HG02884 (cell line): Measurements from ENCODE around the gene RPE.

Source experiments
- ATAC-seq: cut with Tn5 transposase; IDR thresholded peaks from one replicate; pipeline ENCODE4 v1.9.1; 2021; ENCODE audit warnings: mild to moderate bottlenecking, moderate library complexity; ENCODE audit not compliant: unreplicated experiment

RPE gene

GRCh38 chr2:210000464-210001324 lies 1.7 kb upstream of the RPE start:
- ATAC-seq: no peak

DNA sequence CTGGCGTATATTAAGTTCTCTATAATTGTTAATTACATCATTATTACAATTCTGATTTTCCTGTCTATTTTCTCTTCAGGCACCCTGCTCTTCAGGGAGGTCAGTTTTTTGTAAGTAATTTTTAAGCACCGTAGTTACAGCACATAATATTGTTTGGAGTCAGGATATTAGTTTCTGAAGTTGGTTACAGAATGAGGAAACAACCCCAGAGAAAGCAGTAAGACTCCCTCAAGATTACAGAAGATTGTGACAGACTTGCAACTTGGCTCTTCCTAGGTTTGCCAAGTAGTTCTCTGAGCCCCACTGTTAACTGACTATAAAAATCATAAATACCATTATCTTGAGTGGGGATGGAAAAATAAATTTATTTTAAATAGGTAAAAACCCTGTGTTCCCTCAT lies 921 bp downstream of the RPE start:
- no peak for ATAC-seq

DNA sequence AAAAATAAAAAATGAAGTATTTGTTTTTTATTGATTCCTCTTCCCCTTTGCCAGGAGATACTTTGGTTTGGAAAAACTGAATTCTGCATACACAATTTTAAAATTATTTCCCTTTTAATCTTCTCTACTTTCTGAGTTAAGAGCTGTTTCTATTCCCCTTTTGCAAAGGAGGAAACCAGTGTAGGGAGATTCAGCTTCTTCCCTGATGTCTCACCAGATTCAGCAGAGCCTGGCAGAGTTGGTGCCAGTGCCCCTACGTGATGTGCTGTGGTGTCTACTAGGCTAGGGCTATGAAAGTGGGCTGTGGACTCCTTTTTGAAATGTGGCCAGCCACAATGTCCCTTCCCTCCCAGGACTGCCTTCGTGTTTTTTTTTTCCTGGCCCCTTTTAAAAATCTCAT lies 2.4 kb downstream of the RPE start:
- ATAC-seq: no peak

GRCh38 chr2:210007895-210008294 lies 5.5 kb downstream of the RPE start:
- no peak for ATAC-seq

DNA sequence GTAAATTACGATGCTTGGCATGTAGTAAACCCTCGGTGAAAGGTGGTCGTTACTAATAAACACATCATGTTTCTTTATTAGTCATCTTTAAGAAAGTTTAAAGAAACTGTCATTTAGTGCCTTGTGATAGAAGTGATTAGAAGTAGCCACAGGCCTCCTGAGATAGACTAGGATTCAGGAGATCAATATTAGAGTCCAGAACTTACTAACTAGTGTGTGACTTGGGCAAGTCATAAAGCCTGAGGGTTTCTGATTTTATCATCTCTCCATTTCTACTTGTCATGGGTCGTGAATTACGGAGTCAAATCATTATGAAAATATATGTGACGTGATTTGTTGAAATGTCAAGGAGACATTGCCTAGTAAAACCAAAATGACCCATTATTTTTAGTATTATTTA lies 6.7 kb downstream of the RPE start:
- no peak for ATAC-seq

DNA sequence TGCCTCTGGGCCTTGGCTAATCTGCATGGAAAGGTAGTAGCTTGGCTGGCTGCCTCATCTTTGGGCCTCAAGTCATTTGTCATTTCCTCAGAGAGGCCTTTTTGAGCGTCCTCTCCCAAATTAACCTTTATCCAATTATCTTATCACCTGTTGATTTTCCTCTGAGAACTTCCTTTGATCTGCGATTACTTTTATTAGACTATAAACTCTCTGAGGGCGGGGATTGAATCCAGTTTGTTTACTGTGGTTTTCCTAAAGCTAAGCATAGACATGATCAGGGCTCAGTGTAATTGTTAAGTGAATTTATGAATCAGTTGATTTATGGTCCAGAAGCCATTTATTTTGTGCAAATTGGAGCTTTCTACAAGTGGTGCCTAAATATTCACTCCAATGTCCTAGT lies 7.5 kb downstream of the RPE start:
- ATAC-seq: no peak

DNA sequence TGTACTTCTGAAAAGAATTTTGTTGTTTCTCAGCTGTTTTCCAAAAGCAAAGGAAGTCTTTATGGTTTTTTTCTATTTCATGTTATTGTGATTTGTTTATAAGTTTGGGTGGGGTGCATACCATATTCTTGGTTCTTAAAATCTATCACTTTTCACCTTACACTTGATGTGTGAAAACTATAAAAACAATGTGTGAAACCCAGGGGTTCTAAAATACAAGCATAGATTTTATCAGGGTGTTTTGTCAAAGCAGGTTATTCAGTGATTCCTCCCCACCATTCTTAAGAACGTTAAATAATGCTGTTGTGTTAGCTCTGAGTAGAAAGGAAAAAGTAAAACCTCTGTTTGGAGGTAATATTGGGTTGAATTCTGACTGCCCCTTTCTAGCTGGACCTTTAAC lies 17.7 kb downstream of the RPE start:
- no peak for ATAC-seq

DNA sequence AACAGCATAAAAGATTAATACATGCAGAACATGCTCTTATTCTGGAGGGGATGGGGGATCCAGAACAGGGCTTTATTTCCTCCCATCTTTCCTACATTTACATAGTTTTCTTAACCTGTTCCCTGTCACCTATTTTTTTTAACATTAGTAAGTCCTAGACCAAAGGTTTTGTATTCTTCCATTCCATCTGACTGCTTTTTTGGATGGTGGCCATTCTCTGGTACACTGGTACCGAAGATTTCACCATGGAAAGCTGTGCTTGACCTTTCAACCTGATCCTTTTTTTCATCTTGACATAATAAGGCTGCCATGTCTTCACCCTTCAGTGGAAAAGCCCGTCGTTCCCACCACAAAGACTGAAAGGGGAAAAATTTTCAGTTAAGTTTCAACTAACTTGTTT lies 20.4 kb downstream of the RPE start:
- no peak for ATAC-seq

GRCh38 chr2:210027608-210028007 lies 25.2 kb downstream of the RPE start:
- no peak for ATAC-seq

GRCh38 chr2:210028178-210028577 lies 25.7 kb downstream of the RPE start:
- no peak for ATAC-seq

DNA sequence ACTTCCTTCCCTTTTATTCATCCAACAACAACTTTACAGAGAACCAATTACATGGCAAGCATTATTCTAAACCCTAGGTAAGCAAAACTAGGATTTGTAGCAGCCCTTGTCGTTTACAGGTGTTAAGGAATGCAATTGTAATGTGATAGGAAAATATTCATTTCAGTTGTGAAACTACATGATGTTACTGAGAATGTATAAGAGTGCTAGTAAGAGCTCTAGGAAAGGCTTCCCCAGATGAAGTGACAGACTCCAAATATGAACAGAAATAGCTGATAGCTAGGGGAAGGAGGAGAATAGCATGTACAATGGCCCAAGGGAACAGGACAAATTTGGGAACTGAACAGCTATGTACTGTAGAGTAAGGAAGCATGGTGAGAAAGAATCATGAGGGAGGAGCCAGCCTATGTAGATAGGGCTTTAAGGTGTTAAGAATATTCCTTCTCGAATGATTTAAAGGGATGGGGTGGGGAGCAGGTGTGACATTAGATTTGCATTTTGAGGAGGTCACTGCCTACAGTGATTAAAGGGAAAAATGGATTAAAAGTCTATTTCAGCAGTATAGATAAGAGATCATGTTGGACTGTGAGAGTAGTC lies 31.7 kb downstream of the RPE start:
- ATAC-seq: no peak

GRCh38 chr2:210035679-210036078 lies 33.2 kb downstream of the RPE start:
- ATAC-seq: no peak

DNA sequence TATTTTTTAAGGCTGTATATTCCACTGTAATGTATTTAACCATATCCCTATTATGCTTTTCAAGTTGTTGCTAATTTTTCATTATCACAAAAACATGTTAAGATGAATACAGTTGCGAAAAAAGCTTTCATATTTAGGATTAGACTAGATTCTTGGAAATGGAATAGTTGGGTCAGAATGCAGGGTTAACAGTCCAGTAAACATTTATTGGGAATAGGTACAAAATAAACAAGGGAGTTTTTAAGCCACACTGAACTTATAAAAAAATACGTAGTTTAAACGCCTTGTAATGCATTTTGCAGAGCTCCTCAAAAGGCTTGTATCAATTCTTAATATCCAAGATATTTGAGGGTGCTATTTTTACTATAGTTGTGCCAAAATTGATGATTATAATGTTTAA lies 35.6 kb downstream of the RPE start:
- ATAC-seq: no peak

- ATAC-seq: no peak
Observed at GRCh38 chr2:210046851-210047500, 44.5 kb downstream of the RPE start.

- ATAC-seq: no peak
Observed at GRCh38 chr2:210049831-210050230, 47.4 kb downstream of the RPE start.

GRCh38 chr2:210050885-210051284 lies 48.4 kb downstream of the RPE start:
- no peak for ATAC-seq

DNA sequence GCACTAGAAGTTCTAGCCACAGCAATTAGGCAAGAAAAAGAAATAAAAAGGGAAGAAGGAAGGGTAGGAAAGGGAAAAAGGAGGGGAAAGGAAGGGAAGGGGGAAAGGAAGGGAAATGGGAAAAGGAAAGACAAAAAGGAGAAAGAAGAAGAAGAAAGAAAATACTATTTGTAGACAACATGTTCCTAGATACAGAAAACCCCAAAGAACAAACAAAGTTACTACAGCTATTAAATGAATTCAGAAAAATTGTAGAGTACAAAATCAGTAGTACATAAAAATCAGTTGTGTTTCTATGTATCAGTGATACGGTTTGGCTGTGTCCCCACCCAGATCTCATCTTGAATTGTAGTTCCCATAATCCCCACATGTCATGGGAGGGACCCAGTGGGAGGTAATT lies 52.3 kb downstream of the RPE start:
- no peak for ATAC-seq

GRCh38 chr2:210055825-210056224 lies 53.4 kb downstream of the RPE start:
- no peak for ATAC-seq

GRCh38 chr2:210063306-210063705 lies 60.9 kb downstream of the RPE start:
- no peak for ATAC-seq
